A204.1 (cell line): ENCODE data around the gene TM6SF1.
"Not testable (repeated sequence)": the region's sequence is repeated elsewhere in the genome, so short reads cannot be mapped to it uniquely, and the experiment has no call there.

ENCODE experiments used
- FAIRE-seq: peaks from 2 replicates; lab custom pipeline; 2012; peaks lifted over from hg19 to GRCh38; lab: Jason Lieb, UNC

TM6SF1 gene

DNA sequence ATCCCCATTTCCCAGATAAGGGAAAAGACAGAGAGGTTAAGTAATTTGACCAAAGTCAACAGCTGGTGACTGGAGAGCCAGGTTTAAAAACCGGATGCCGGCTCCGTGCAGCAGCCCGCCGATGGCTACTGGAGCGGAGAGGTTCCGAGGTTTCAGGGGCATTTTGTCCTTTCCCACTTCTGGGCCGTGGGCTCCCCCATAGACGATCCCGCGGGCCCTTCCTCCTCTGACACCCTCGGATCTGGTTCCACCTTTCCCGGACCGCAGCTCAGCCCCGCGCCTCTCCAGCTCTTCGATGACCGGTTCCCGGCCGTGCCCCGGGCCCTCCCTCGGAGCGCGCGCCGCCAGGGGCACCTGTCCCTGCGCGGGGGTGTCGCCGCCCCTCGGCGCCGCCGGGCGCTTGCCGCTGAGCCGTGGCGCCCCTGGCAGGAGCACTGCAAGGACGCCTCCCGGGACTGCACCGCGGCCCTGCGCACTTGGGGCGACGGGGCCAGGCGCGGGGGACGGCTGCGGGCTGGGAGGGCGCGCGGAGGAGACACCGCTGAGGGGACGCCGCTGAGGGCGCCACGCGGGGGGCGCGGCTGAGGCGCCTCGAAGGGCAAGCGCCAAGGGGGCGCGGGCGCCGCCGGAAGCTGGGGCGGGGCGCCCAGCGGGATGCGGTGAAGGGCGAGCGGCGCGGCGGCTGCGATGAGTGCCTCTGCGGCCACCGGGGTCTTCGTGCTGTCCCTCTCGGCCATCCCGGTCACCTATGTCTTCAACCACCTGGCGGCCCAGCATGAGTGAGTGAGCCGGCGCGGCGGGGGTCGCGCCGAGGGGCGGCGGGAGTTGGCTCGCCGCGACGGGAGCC is at the start of gene TM6SF1:
TM6SF1 (plus strand) TSS at position 652 of the 847 bp plus-strand sequence; CDS start at position 688, 36 bp downstream.
- FAIRE-seq = no peak

DNA sequence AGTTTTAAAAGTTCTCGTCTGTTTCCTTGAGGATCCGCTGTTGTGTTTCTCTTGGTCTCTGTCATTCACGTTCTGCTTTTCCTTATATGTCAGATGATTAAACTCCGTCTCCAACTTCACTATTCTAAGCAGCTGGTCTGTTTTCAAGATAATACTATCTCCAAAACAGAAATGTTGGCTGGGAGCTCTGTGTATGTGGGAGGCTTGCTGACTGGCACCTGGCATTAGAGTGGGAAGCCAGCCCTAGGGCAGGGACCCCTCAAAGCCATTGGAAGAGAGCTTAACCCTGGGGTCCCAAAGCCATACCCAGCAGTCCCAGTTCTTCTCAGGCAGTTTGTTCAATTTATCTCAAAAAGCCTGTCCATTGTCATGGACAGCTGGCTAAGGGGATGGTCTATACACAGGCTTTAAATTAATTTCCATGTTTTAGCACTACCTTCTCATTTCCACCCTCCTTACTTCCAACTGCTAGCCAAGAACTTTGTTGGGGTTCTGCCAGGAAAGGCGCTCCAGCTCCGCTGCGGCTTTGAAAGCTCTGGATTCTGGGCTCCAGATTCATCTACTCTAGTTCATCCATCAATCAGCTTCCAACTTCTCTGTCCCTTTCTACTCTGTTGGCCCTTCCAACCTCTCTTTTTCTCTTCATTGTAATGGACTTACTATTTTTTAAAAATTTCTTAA is 49.6 kb upstream of the TM6SF1 start:
- FAIRE-seq = no peak

DNA sequence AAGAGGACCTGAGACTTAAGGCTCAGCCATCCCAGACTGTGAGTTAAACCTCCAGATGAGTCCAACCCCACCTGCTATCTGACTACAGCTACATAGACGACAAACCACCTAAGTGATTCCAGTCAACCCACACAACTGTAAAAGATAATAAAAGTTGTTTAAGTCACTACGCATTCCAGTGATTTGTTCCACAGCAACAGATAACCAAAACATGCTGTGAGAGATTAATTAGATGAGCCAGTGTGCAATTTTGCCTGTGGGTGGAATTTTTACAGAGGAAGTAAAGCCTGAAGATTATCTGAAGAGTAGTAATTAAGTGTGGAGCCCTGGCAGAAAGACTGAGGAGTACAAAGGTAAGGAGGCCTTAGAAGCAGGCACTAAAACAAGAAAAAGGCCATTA is 45.8 kb upstream of the TM6SF1 start:
- no peak for FAIRE-seq

DNA sequence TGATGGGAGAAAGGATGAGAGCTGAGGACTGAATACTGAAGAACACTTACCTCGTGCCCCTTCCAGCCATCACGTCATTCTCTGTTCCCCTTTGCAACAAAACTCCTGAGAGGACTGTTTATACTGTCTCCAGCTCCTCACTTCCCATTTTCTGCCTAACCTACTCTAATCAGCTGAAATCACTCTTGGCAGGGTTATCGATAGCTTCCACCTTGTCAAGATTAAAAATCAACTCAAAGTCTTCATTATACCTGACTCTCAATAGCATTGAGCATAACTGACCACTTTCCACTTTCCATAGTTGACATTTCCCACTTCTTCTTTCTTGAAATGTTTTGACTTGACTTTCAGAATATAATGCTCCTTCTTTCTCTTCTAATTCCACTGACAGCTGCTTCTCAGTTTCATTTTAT is 44.7 kb upstream of the TM6SF1 start:
- FAIRE-seq = no peak

DNA sequence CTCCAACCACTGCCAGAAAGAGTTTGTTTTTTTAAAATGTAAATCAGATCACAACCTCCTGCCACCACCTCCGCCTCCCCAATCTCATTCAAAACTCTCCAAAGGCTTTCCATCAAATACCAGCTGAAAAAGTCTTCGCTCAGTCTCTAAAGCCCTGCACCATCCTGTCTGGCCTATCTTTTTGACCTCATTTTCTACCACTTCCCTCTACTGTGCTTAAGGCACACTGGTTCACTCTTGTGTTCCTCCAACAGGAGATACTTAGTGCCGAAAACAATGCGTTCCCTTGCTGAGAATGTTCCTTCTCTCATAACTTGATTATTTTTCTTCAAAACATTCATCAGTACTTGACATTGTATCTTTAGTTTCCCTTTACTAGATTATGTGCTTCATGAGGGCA is 43.9 kb upstream of the TM6SF1 start:
- no peak for FAIRE-seq

DNA sequence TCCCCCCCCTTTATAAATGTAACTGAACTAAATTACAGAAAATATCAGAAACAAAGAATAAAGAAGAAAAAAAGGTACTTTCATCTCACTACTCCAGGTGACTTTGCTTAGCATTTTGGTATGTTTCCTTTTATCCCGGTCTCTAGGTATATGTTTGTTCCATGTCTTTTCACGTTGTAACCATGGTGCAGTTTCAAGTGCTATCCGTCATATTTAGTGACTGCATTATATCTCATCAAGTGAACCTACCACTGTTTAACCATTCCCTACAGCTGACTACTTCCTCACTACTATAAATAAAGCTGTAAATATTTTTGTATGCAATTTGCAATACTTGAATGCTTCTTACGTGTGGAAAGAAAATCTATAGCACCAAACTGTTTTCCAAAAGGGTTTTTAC is 42.6 kb upstream of the TM6SF1 start:
- FAIRE-seq = no peak

DNA sequence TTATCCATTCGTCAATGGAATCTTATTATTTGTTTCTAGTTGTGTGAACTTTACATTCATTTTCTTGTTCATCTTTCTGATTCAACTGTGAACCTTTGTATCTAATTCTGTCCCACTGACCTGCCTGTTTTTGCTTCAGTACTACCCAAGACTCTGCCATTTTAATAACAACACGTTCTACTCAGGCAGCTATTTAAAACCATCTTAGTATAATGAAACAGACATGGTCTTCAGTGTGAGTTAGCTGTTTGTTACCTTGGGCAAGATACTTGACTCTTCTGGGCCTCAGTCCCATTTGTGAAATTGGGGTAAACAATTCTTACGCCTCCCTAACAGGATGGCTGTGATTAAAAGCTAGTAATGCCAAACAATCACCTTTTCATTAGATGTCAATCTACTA is 42.0 kb upstream of the TM6SF1 start:
- FAIRE-seq = no peak

DNA sequence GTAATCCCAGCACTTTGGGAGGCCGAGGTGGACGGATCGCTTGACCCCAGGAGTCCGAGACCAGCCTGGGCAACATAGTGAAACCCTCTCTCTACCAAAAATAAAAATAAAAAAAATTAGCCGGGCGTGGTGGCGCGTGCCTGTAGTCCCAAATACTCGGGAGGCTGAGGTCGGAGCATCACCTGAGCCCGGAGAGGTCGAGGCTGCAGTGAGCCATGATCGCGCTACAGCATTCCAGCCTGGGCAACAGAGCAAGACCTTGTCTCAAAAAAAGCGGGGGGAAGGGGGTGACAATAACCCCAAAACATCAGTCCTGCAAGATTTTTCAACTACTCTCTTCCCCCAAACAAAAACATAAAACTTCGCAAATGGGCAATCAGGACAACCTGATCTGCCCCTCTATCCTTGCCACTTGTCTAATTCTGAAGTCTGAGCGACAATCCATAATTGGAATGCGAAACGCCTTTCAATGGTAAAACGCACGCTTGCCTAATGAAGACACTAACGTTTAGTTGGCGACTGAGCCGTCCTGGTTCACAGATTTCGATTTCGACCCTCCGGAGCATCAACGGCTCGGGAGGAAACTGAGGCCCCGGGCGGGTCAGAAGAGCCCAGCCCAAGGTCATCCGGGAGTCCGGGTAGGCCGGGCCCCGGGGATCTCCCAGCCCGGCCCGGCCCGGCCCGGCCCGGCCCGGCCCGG is 41.3 kb upstream of the TM6SF1 start:
- FAIRE-seq = no peak

DNA sequence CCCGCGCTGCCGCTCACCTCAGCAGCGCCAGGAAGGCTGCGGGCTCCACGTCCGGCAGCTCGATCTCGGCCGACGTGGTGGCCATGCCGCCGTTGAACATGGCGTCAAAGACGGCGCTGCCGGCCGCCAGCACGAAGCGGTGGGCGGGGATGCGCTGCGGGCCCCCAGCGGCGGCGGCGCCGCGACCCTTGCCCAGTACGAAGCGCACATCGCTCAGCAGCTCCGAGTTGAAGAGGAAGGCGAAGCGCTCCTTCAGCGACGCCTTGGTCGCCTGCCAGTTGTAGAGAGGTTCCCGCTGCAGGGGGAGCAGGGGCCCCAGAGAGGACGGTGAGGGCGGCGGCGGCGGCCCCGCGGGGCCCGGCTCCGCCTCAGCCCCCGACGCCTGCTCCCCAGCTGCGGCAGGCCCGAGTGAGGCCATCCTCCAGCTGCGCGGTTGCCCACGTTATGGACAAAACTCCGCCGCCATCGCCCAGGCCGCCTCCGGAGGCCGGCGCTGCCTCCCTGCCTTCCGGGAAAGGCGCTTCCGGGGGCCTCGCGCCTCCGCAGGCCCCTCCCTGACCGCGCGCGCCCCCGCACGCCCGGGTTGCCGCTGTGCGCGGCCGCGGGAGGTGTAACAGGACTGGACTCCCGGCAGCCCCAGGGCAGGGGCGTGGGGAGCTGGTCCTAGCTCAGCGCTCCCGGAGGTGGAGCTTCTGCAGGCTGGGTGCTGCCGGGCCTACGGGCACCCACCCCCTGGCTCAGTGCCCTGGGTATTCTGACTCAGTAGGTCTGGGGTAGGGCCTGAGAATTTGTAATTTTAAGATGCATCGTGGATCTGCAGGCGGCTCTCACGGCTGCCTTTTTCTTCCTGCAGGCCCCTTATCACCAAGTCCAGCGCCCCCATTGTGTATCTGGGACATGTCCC is 40.5 kb upstream of the TM6SF1 start, which contains the start of gene BTBD1:
BTBD1 (minus strand) TSS at position 519 of the 904 bp plus-strand sequence; CDS start at position 418, 101 bp downstream.
- FAIRE-seq = no peak

DNA sequence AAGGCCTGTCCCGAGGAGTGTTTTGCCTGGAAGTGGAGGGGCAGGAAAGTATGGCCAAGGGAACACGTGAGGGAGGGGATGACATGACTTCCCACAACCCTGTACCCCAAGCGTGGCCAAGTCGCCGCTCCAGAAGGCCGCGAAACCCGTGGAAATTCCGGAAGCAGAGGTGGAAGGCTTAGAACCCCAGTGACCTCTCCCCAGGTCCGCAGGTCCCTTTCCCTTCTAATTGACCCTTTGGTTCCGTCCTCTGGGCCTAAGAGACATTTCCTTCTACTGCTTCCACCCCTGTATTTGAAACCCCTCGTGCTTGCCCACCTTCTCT is 39.8 kb upstream of the TM6SF1 start:
- no peak for FAIRE-seq

DNA sequence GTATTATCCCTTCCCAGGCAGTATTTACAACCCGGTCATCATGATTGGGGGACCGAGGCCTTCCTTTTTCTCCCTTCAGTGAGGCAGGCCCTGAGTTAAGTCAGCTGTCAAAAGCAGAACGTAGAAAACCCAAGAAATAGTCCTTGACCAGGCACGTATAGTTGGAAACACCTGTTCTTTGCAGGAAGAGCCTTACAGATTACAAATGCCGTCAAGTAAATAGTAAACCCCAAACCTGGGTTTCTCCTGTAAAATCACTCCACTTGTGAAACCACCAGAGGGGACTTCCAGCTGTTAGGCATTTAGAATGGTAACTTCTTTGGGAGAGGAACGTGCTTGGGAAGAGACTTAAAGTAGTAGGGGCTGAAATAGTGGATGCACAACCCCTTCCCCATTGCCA is 39.4 kb upstream of the TM6SF1 start:
- no peak for FAIRE-seq

DNA sequence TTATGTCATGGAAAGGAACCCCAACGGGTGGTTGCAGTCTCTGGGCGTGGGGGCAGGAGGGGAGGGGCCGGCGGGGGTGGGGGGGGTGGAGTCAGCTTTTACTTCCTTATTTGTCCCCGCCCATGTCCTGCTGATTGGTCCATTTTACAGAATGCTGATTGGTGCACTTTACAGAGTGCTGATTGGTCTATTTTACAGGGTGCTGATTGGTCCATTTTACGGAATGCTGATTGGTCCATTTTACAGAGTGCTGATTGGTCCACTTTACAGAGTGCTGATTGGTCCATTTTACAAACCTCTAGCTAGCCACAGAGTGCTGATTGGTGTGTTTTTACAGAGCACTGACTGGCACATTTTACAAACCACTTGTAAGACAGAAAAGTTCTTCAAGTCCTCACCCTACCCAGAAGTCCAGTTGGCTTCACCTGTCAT is 38.2 kb upstream of the TM6SF1 start:
- not testable (repeated sequence) for FAIRE-seq

DNA sequence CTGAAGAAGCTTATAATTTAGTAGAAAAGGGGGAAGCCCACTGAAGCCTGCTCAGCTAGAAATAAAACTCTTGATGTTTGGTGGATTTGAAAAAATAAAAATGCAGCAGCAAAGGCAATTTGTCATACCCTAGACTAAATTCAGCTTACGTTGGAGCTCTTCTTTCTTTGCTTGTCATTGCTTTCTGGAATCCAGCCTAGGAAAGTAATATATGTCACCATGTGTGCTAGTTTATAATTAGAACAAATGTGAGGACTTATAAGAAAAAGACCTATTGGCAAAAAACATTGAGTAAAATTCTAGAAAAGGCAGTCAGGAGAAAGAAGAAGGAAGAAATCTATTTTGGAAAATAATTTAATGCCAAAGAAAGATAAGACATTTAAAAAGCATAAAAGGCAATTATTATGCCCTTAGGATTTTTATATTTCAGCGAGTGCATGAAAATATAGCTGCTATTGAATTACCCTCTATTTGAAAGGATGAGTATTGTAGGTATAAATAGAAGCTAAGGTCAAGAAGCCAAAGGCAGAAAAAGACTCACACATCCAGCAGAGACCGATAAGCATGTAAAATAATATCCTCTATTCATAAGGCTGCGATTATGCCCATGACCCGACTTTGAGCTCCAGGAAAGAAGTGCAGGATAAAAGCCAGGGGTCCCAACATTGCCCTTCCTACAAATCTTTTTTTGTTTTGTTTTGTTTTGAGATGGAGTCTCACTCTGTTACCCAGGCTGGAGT is 29.8 kb upstream of the TM6SF1 start:
- no peak for FAIRE-seq

DNA sequence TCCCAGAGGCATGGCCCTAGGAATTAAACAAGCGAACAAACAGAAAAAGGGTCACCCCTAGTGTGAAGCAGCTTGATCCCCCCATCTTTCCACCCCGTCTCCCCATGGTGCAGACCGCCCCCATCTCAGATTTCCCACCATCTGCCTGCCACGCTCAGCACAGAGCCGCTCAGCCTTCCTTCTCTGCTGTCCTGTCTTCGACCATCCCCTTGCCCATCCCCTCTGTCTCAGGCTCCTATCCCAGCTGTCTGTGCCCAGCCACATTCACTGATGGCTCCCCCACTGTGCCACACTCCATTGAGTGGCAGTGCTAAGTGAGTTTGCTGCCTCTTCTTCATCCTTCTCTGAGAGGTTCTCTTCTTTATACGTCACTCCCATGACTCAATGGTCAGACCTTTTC is 28.7 kb upstream of the TM6SF1 start:
- FAIRE-seq = no peak

DNA sequence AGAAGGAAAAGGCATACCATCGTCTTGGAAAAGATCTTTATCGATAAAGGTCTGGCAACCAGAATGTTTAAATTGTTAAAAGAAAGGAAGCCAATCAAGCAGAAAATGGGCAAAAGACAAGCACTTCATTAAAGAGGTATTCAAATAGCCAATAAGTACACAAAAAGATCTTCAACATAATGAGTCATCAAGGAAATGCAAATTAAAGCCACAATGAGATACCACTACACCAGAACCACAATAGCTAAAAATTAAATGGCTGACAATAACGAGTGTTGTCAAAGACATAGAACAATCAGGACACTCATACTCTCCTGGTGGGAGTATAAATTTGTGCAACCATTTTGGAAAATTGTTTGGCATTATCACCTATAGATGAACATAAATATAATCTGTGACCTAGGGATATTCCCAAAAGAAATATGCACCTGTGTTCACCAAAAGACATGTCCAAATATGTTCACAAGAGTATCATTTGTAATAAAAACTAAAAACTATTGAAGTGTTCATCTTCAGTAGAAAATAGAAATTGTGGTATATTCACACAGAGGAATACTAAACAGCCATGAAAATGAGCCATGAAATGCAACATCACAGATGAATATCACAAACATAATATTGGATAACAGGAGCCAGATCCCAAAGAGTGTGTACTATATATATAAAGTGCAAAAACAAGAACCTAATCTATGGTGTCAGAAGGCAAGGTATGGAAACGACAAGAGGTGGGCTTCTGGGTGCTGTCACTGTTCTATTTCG is 26.0 kb upstream of the TM6SF1 start:
- no peak for FAIRE-seq

DNA sequence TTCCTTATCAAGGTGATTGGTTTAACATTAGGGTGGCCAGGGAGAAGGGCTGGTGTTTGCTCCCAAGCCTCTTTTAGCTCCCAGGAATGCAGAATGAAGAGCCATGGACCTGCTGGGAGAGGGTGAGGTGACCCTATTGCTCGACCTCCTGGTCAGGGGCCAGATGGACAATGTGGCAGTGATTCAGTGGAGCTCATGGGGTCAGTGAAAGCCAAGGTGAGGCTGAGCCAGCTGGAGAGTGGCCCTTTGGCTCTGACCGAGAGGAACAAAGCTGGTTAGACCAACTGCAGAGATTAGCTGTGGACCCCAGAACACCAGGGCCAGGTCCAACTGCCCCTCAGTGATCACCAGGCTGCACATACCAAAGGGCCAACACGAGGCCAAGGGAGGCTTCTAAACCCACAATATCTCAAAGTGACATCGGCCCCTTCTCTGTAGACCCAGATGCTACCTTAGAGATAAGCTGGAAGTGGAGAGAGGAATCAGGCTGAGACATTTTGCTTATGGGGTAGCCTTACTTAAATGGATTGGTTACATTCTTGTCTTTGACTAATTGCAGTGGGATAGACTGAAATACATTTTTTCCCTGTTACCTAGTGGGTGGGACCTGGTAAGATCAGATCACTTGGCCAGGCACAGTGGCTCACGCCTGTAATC is 24.6 kb upstream of the TM6SF1 start:
- FAIRE-seq = no peak

DNA sequence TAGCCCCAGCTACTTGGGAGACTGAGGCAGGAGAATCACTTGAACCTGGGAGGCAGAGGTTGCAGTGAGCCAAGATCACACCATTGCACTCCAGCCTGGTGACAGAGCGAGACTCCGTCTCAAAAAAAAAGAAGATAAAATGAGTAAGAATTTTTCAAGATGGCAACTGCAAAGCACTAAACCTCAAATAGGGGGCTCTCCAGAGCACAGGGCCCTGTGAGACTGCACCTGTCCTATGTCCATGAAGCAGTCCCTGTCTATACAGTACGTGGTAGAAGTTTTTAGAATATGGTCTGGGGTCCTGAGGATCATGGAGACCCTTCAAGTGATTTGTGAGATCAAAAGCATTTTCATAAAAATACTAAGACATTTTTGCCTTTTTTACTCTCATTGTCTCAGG is 22.0 kb upstream of the TM6SF1 start:
- not testable (repeated sequence) for FAIRE-seq

DNA sequence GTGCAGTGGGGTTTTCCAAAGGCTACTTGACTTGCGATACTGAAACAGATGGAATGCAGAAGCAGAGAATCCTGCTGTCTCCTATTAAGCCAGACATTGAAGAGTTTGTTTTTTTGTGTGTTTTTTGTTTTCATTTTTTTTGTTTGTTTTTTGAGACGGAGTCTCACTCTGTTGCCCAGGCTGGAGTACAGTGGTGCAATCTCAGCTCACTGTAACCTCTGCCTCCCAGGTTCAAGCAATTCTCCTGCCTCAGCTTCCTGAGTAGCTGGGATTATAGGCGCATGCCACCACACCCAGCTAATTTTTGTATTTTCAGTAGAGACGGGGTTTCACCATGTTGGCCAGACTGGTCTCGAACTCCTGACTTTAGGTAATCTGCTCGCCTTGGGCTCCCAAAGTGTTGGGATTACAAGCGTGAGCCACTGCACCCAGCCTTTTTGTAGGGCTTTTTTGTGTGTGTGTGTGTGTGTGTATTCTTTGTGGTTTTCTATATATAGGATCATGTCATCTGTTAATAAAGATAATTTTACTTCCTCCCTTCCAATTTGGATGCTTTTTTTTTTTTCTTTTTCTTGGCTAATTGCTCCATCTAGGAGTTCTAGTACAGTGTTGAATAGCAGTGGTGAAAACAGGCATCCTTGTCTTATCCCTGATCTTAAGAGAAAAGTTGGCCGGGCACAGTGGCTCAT is 21.4 kb upstream of the TM6SF1 start:
- not testable (repeated sequence) for FAIRE-seq

DNA sequence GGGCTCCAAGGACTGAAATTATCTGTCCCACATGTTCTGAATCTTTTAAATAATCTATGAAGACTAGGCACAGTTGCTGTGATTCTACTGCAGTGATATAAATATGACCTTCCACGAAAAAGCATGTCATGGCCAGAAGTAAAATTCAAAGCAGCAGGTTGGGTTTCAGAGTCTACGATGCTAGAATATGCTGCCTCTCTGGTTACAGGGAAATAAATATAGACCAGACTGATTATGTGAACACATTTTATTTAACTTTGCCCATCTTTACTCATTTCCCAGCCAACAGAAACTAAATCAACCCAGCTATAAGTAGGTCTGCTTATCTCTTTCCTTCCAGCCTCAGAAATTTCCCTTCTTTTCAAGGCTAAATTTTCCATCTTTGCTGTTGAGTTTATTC is 19.9 kb upstream of the TM6SF1 start:
- FAIRE-seq = no peak
